ENCODE results near the gene LHFPL6. TPM values are rescaled to one million over a fixed set of nuclear protein-coding genes. Genes with fewer than 3 reads are reported as not detected.

The LHFPL6 gene
- total and polyA plus RNA-seq, 2 experiments from 2014 or later, result 12.1 to 14.1 TPM

GRCh38 chr13:39450176-39450575, 152.8 kb downstream of the LHFPL6 start:
- Histone ChIP-seq H4K20me1 (ENCODE audit: insufficient read depth, poor library complexity, severe bottlenecking) (no peaks in the 10 kb centered on the region), H3K27ac (no peak overlapping the region), H2AFZ (no peak overlapping the region), H3K79me2 (no peaks in the 10 kb centered on the region), H3K4me3 (no peak overlapping the region), H3K4me1 (ENCODE audit: insufficient read depth) (peaks cover 5% of the 10 kb centered on the region), H3K36me3 (replicated peaks; ENCODE audit: insufficient read depth, low read depth) (no peaks in the 10 kb centered on the region), H3K9me3 (ENCODE audit: low read depth) (no peaks in the 10 kb centered on the region), H3K9me2 (replicated peaks; ENCODE audit: insufficient read depth) (no peaks in the 10 kb centered on the region), H3K4me2 (no peak overlapping the region), H3K27me3 (no peaks in the 10 kb centered on the region)
- TF ChIP-seq EZH2 (IDR thresholded peaks at IDR 0.05; ENCODE audit: borderline replicate concordance) (no peak), CTCF (IDR thresholded peaks at IDR 0.05; ENCODE audit: poor library complexity) (no peak), EZH2phosphoT487 (IDR thresholded peaks at IDR 0.05; ENCODE audit: low read depth, severe bottlenecking, unreplicated experiment) (no peak)
- no peak for DNase-seq (ENCODE audit: low spot score)

GRCh38 chr13:39448834-39449233, 154.2 kb downstream of the LHFPL6 start:
- Histone ChIP-seq H3K4me2 (no peak overlapping the region), H2AFZ (no peak overlapping the region), H3K4me1 (ENCODE audit: insufficient read depth) (peaks cover 5% of the 10 kb centered on the region), H3K4me3 (no peak overlapping the region), H3K36me3 (replicated peaks; ENCODE audit: insufficient read depth, low read depth) (no peaks in the 10 kb centered on the region), H3K9me2 (replicated peaks; ENCODE audit: insufficient read depth) (no peaks in the 10 kb centered on the region), H3K9me3 (ENCODE audit: low read depth) (no peaks in the 10 kb centered on the region), H4K20me1 (ENCODE audit: insufficient read depth, poor library complexity, severe bottlenecking) (no peaks in the 10 kb centered on the region), H3K27me3 (no peaks in the 10 kb centered on the region), H3K27ac (no peak overlapping the region), H3K79me2 (no peaks in the 10 kb centered on the region)
- no peak for DNase-seq (ENCODE audit: low spot score)
- 51% methylated on average over 3 of the region's 3 CpGs for WGBS (ENCODE audit: low lambda C conversion rate, missing lambda C conversion rate)
- TF ChIP-seq CTCF (IDR thresholded peaks at IDR 0.05; ENCODE audit: poor library complexity) (no peak), EZH2 (IDR thresholded peaks at IDR 0.05; ENCODE audit: borderline replicate concordance) (no peak), EZH2phosphoT487 (IDR thresholded peaks at IDR 0.05; ENCODE audit: low read depth, severe bottlenecking, unreplicated experiment) (no peak)

- H3K4me2 ChIP-seq, result no peak overlapping the region
- WGBS (ENCODE audit: low lambda C conversion rate, missing lambda C conversion rate), result 91% methylated on average over 4 of the region's 4 CpGs
Measured at GRCh38 chr13:39446865-39447264, 156.1 kb downstream of the LHFPL6 start.

More at GRCh38 chr13:39446865-39447264, 156.1 kb downstream of the LHFPL6 start:
- no peaks in the 10 kb centered on the region for H4K20me1 ChIP-seq (ENCODE audit: insufficient read depth, poor library complexity, severe bottlenecking)
- no peaks in the 10 kb centered on the region for H3K9me2 ChIP-seq (replicated peaks; ENCODE audit: insufficient read depth)
- no peaks in the 10 kb centered on the region for H3K79me2 ChIP-seq
- no peak overlapping the region for H2AFZ ChIP-seq
- H3K36me3 ChIP-seq (replicated peaks; ENCODE audit: insufficient read depth, low read depth), result no peaks in the 10 kb centered on the region
- no peak overlapping the region for H3K4me3 ChIP-seq
- TF ChIP-seq EZH2 (IDR thresholded peaks at IDR 0.05; ENCODE audit: borderline replicate concordance) (no peak), CTCF (IDR thresholded peaks at IDR 0.05; ENCODE audit: poor library complexity) (no peak), EZH2phosphoT487 (IDR thresholded peaks at IDR 0.05; ENCODE audit: low read depth, severe bottlenecking, unreplicated experiment) (no peak)
- DNase-seq (ENCODE audit: low spot score), result no peak
- no peaks in the 10 kb centered on the region for H3K9me3 ChIP-seq (ENCODE audit: low read depth)
- H3K27me3 ChIP-seq, result no peaks in the 10 kb centered on the region
- no peak overlapping the region for H3K27ac ChIP-seq
- no peaks in the 10 kb centered on the region for H3K4me1 ChIP-seq (ENCODE audit: insufficient read depth)

Data from hepatocyte (in vitro differentiated cells).